ENCODE data around the gene TNS3. TPM values are rescaled to one million over a fixed set of nuclear protein-coding genes. Genes with fewer than 3 reads are reported as not detected.
A peak's percentile ranks its signal among the peaks of the same experiment; 100 is the strongest.

TNS3 gene
- total and polyA plus RNA-seq, 9 of the 15 experiments (the other 6 are each of a cell fraction or from before 2014, with no cell fraction given), result 0.20 TPM; not detected in 8

DNA sequence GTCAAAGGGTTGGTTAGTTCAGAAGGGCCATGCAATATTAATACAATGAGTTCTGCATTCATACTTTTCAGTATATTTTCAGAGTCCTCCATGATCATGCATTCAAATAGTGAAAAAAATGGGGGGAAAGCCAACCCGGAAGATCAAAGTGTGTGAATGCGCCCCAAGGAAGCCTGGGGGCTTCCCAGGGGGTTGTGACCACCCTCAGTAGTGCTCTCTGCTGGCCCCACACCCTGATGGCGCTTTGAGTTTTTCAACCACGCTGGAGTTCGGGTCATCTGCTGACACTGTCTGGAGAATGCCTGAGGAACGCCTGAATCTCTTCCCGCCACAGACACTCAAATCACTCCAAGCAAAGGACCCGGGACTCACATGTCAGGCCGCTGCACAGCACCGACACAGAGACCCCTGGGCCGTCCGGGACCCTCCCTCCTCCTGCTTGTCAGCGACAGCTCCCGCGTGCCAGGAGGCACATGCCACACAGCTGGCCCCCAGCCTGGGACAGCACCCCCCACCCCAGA lies 1.0 kb downstream of the TNS3 start (continued):
- TF ChIP-seq MAFF (IDR thresholded peaks at IDR 0.05; ENCODE audit: low read length), result no peak
- TF ChIP-seq ZNF253 (CRISPR knock-in tag; conservative IDR thresholded peaks at IDR 0.05), result no peak

DNA sequence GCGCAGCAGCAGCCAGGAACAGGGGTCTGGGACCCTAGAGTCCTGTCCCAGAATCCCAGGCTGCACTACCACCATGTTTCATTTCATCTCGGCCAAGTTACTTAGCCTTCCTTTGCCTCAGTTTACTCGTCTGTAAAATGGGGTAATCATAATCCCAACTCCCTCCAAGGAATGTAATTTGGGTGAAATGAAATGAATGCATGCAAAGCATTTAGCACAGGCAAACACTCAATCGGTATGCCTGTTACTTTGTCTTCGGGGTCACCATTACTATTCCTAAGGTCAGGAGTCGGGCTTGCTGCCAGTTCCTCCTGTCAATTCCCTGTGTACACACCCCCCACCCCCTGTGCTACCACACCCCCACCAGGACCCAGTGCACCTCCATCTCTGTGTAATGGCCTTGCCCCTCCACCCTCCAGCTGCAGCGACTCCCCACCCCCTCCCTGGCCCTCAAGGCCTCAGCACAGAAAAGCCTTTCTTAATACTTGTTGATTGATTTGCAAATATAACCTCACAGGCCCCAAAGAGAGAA lies 1.7 kb downstream of the TNS3 start:
- H3K9me1 ChIP-seq (ENCODE audit: control insufficient read depth, insufficient read depth, low read length), result no peaks in the 10 kb centered on the region
- H3K4me2 ChIP-seq (ENCODE audit: insufficient read depth, low read length), result no peak overlapping the region
- no peak overlapping the region for H3K4me3 ChIP-seq
- WGBS (ENCODE audit: insufficient coverage, low coverage, missing lambda C conversion rate), result 2% methylated on average over 6 of the region's 7 CpGs
- H3K4me1 ChIP-seq (replicated peaks in 1 of 2; ENCODE audit: control insufficient read depth in 2 of 2, insufficient read depth in 2 of 2, low read length in 2 of 2), result no peaks in the 10 kb centered on the region
- TF ChIP-seq RBM25 (IDR thresholded peaks at IDR 0.05; ENCODE audit: low read depth, low read length, severe bottlenecking) (peak; percentile 49), SPI1 (IDR thresholded peaks at IDR 0.05; ENCODE audit: borderline replicate concordance, low read depth, low read length) (no peak)
- BruUV-seq (replicated peaks), result no TSS peak
- intact Hi-C loops (cut with micrococcal nuclease), result no loop called here
- H3K27me3 ChIP-seq (ENCODE audit: control insufficient read depth in 2 of 2, insufficient read depth in 2 of 2, low read length in 2 of 2), result peaks cover 2 to 55% of the 10 kb centered on the region in 2 experiments; a peak in 3 of 5 replicates
- ChIA-PET POLR2A (no interaction called here), CTCF (ENCODE audit: low intra/inter-chr PET ratio) (no interaction called here)
- H3K9ac ChIP-seq (ENCODE audit: insufficient read depth in 1 of 2, low read depth in 2 of 2, low read length in 2 of 2), result no peak overlapping the region
- in situ Hi-C loops (cut with MboI), result no loop called here
- no peak for DNase-seq (ENCODE audit: extremely low read depth in 1 of 4, low spot score in 3 of 4)
- H3K27ac ChIP-seq (ENCODE audit: extremely low read depth, low read depth, low read length), result no peak overlapping the region
- H3K9me3 ChIP-seq (replicated peaks; ENCODE audit: control insufficient read depth, insufficient read depth, low read depth, low read length), result no peaks in the 10 kb centered on the region
- FAIRE-seq, result no peak
- ATAC-seq, result no peak
- no peaks in the 10 kb centered on the region for H3K36me3 ChIP-seq (ENCODE audit: control insufficient read depth, insufficient read depth, low read length)
- H4K20me1 ChIP-seq (replicated peaks; ENCODE audit: control insufficient read depth, insufficient read depth, low read length), result no peaks in the 10 kb centered on the region
- H3K79me2 ChIP-seq (ENCODE audit: control insufficient read depth, insufficient read depth, low read length), result no peaks in the 10 kb centered on the region
- H2AFZ ChIP-seq (ENCODE audit: low read depth, low read length), result no peak overlapping the region

DNA sequence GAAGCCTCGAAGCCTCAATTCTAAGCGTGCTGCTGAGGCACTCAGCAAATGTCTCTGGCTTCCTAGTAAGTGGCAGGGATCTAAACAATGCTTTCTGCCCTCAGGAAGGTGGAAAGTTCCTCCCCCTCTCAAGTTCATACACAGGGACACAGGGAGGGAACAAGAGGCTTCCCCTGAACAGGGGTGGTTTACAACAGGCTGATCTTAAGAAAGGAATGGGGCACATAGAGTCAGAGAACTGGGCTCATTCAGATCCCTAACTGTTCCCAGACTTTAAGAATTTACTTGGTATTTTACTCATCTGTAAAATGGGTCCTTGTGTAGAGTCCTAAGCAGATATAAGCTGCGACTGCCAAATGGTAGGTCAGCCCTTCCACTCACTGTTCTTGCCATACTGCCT lies 2.5 kb downstream of the TNS3 start:
- WGBS (ENCODE audit: insufficient coverage, low coverage, missing lambda C conversion rate), result 0% methylated on average over 3 of the region's 3 CpGs
- ChIA-PET CTCF (ENCODE audit: low intra/inter-chr PET ratio) (no interaction called here), POLR2A (interaction anchor here (0.9 kb wide), 1 partner anchor 346 kb away, joined by 3 read pairs; no protein-coding TSS in a partner anchor)
- H4K20me1 ChIP-seq (replicated peaks; ENCODE audit: control insufficient read depth, insufficient read depth, low read length), result no peaks in the 10 kb centered on the region
- H2AFZ ChIP-seq (ENCODE audit: low read depth, low read length), result no peak overlapping the region
- in situ Hi-C loops (cut with MboI), result no loop called here
- H3K79me2 ChIP-seq (ENCODE audit: control insufficient read depth, insufficient read depth, low read length), result no peaks in the 10 kb centered on the region
- no peak overlapping the region for H3K9ac ChIP-seq (ENCODE audit: insufficient read depth in 1 of 2, low read depth in 2 of 2, low read length in 2 of 2)
- BruUV-seq (replicated peaks), result no TSS peak
- intact Hi-C loops (cut with micrococcal nuclease), result no loop called here
- no peaks in the 10 kb centered on the region for H3K4me1 ChIP-seq (replicated peaks in 1 of 2; ENCODE audit: control insufficient read depth in 2 of 2, insufficient read depth in 2 of 2, low read length in 2 of 2)
- no peak for FAIRE-seq
- H3K27me3 ChIP-seq (ENCODE audit: control insufficient read depth in 2 of 2, insufficient read depth in 2 of 2, low read length in 2 of 2), result peaks cover 2 to 54% of the 10 kb centered on the region in 2 experiments; a peak in 3 of 5 replicates
- no peak overlapping the region for H3K27ac ChIP-seq (ENCODE audit: extremely low read depth, low read depth, low read length)
- no peak for DNase-seq (ENCODE audit: extremely low read depth in 1 of 4, low spot score in 3 of 4)
- TF ChIP-seq, protein P1, sequence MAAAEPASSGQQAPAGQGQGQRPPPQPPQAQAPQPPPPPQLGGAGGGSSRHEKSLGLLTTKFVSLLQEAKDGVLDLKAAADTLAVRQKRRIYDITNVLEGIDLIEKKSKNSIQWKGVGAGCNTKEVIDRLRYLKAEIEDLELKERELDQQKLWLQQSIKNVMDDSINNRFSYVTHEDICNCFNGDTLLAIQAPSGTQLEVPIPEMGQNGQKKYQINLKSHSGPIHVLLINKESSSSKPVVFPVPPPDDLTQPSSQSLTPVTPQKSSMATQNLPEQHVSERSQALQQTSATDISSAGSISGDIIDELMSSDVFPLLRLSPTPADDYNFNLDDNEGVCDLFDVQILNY (CRISPR knock-in tag; IDR thresholded peaks at IDR 0.05), result no peak
- TF ChIP-seq, protein P2, sequence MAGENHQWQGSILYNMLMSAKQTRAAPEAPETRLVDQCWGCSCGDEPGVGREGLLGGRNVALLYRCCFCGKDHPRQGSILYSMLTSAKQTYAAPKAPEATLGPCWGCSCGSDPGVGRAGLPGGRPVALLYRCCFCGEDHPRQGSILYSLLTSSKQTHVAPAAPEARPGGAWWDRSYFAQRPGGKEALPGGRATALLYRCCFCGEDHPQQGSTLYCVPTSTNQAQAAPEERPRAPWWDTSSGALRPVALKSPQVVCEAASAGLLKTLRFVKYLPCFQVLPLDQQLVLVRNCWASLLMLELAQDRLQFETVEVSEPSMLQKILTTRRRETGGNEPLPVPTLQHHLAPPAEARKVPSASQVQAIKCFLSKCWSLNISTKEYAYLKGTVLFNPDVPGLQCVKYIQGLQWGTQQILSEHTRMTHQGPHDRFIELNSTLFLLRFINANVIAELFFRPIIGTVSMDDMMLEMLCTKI (IDR thresholded peaks at IDR 0.05; ENCODE audit: partially characterized antibody), result no peak
- TF ChIP-seq, protein P3, sequence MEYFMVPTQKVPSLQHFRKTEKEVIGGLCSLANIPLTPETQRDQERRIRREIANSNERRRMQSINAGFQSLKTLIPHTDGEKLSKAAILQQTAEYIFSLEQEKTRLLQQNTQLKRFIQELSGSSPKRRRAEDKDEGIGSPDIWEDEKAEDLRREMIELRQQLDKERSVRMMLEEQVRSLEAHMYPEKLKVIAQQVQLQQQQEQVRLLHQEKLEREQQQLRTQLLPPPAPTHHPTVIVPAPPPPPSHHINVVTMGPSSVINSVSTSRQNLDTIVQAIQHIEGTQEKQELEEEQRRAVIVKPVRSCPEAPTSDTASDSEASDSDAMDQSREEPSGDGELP (CRISPR knock-in tag; IDR thresholded peaks at IDR 0.05; ENCODE audit: borderline replicate concordance), result no peak
- no peak for TF ChIP-seq NR2F6 (CRISPR knock-in tag; IDR thresholded peaks at IDR 0.05)
- no peak for ATAC-seq
- no peaks in the 10 kb centered on the region for H3K9me3 ChIP-seq (replicated peaks; ENCODE audit: control insufficient read depth, insufficient read depth, low read depth, low read length)
- H3K4me2 ChIP-seq (ENCODE audit: insufficient read depth, low read length), result no peak overlapping the region
- no peaks in the 10 kb centered on the region for H3K36me3 ChIP-seq (ENCODE audit: control insufficient read depth, insufficient read depth, low read length)
- H3K9me1 ChIP-seq (ENCODE audit: control insufficient read depth, insufficient read depth, low read length), result no peaks in the 10 kb centered on the region
- H3K4me3 ChIP-seq, result no peak overlapping the region
